SK-N-SH (cell line): ENCODE results near the gene CLEC3A. TPM values are rescaled to one million over a fixed set of nuclear protein-coding genes. Genes with fewer than 3 reads are reported as not detected.

Experiments used
- CTCF ChIA-PET: fragments of 300-600, 350-600 bp; formaldehyde crosslinking; extraction: SDS; loops from one replicate; lab custom pipeline; 2021; lab: Yijun Ruan, JAX
- POLR2A ChIA-PET: fragments of 350-600 bp; sonication (Branson Sonifier 250); formaldehyde crosslinking; extraction: SDS; loops from one replicate; lab custom pipeline; 2020; ENCODE audit warnings: antibody characterized with exemption, inconsistent platforms; lab: Yijun Ruan, JAX
- DNase-seq: peaks from one replicate; pipeline ENCODE4 v3.0.0; 2012
- H2AFZ ChIP-seq: fragments of 200-600 bp; sonication (generic); 2 replicates; pipeline ENCODE4 v1.8.1; 2016; ENCODE audit warnings: antibody characterized with exemption, mild to moderate bottlenecking, low read depth
- H3F3A ChIP-seq: fragments of 200-600 bp; sonication (generic); replicated peaks from 2 replicates; pipeline ENCODE3; 2016; ENCODE audit warnings: antibody characterized with exemption, mild to moderate bottlenecking; ENCODE audit not compliant: insufficient read depth
- H3K27ac ChIP-seq, 2 experiments: fragments of 200-500 bp in 1 of 2; fragments of 200-600 bp in 1 of 2; sonication (Bioruptor generic) in 1 of 2; sonication (generic), shearing (Covaris generic) in 1 of 2; 2 replicates each; pipeline versions ENCODE4 v1.5.1 to v1.6.1; 2014 to 2016; ENCODE audit warnings: low read depth in 2 of 2, inconsistent platforms in 1 of 2, low read length in 1 of 2, mild to moderate bottlenecking in 1 of 2, mixed read lengths in 1 of 2
- H3K27me3 ChIP-seq: fragments of 200-600 bp; sonication (generic), shearing (Covaris generic); 2 replicates; pipeline ENCODE4 v1.6.1; 2016; ENCODE audit warnings: mixed run types; ENCODE audit not compliant: insufficient read depth
- H3K36me3 ChIP-seq, 2 experiments: fragments of 200-500 bp in 1 of 2; fragments of 200-600 bp in 1 of 2; sonication (Bioruptor generic) in 1 of 2; sonication (generic) in 1 of 2; replicated peaks in 1 of 2; 2 replicates each; pipeline versions ENCODE3 to v1.5.1; 2014 to 2016; ENCODE audit warnings: low read length in 1 of 2, mild to moderate bottlenecking in 1 of 2; ENCODE audit not compliant: insufficient read depth in 2 of 2, control insufficient read depth in 1 of 2
- H3K4me1 ChIP-seq, 2 experiments: fragments of 200-500 bp in 1 of 2; fragments of 200-600 bp in 1 of 2; sonication (Bioruptor generic) in 1 of 2; sonication (generic), shearing (Covaris generic) in 1 of 2; 2 replicates each; pipeline versions ENCODE4 v1.5.1 to v1.6.1; 2014 to 2016; ENCODE audit warnings: low read depth in 1 of 2, low read length in 1 of 2, mixed run types in 1 of 2; ENCODE audit not compliant: insufficient read depth in 2 of 2, control insufficient read depth in 1 of 2
- H3K4me2 ChIP-seq: fragments of 200-600 bp; sonication (generic), shearing (Covaris generic); 2 replicates; pipeline ENCODE4 v1.6.1; 2017; ENCODE audit warnings: mixed run types
- H3K4me3 ChIP-seq, 2 experiments: fragments of 200-500 bp in 1 of 2; fragments of 200-600 bp in 1 of 2; sonication (Bioruptor generic) in 1 of 2; sonication (generic), shearing (Covaris generic) in 1 of 2; 2 replicates each; pipeline versions ENCODE4 v1.5.1 to v1.8.1; 2014 to 2016; ENCODE audit warnings: low read depth in 2 of 2, inconsistent platforms in 1 of 2, low read length in 1 of 2, mild to moderate bottlenecking in 1 of 2, mixed read lengths in 1 of 2, moderate library complexity in 1 of 2
- H3K79me2 ChIP-seq: fragments of 200-600 bp; sonication (generic); 2 replicates; pipeline ENCODE4 v1.8.1; 2017; ENCODE audit warnings: mild to moderate bottlenecking; ENCODE audit not compliant: insufficient read depth
- H3K9ac ChIP-seq: fragments of 200-600 bp; sonication (generic); 2 replicates; pipeline ENCODE4 v1.6.1; 2017; ENCODE audit warnings: mixed run types
- H3K9me2 ChIP-seq: fragments of 200-600 bp; sonication (generic); 2 replicates; pipeline ENCODE4 v1.6.1; 2017; ENCODE audit warnings: mixed run types
- H3K9me3 ChIP-seq: fragments of 200-600 bp; sonication (generic); 2 replicates; pipeline ENCODE4 v1.6.1; 2017; ENCODE audit warnings: mixed run types, mild to moderate bottlenecking, moderate library complexity
- H4K20me1 ChIP-seq: fragments of 200-600 bp; sonication (generic); 2 replicates; pipeline ENCODE4 v1.6.1; 2017; ENCODE audit warnings: mild to moderate bottlenecking, mixed run types; ENCODE audit not compliant: insufficient read depth
- EP300 ChIP-seq, 2 experiments: IDR thresholded peaks; 2 replicates each; pipeline versions ENCODE4 v1.4.0 to v1.6.1; 2012; ENCODE audit warnings: borderline replicate concordance in 1 of 2, low read depth in 1 of 2, low read length in 1 of 2
- FOSL2 ChIP-seq: IDR thresholded peaks from 2 replicates; pipeline ENCODE4 v1.4.0; 2012; ENCODE audit warnings: low read depth, mild to moderate bottlenecking, moderate library complexity, borderline replicate concordance
- FOXJ3 ChIP-seq: sonication (generic); formaldehyde crosslinking; IDR thresholded peaks from 2 replicates; pipeline ENCODE4 v1.5.1; 2020; ENCODE audit warnings: mild to moderate bottlenecking, missing genetic modification reagents
- GABPA ChIP-seq: IDR thresholded peaks from 2 replicates; pipeline ENCODE4 v1.4.0; 2012; ENCODE audit warnings: low read depth, mild to moderate bottlenecking
- JUND ChIP-seq: IDR thresholded peaks from 2 replicates; pipeline ENCODE4 v1.4.0; 2012
- MEF2A ChIP-seq: IDR thresholded peaks from 2 replicates; pipeline ENCODE4 v1.4.0; 2012; ENCODE audit warnings: low read depth, borderline replicate concordance
- MXI1 ChIP-seq: IDR thresholded peaks from 2 replicates; pipeline ENCODE4 v1.6.1; 2012; ENCODE audit warnings: mild to moderate bottlenecking, low read depth, low read length, improper control_type of control experiment
- PBX3 ChIP-seq: IDR thresholded peaks from 2 replicates; pipeline ENCODE4; 2012
- POLR2AphosphoS5 ChIP-seq: IDR thresholded peaks from 2 replicates; pipeline ENCODE4 v1.6.1; 2012; ENCODE audit warnings: low read depth, low read length
- RAD21 ChIP-seq: IDR thresholded peaks from 2 replicates; pipeline ENCODE4 v1.6.1; 2012; ENCODE audit warnings: mild to moderate bottlenecking, low read length
- RCOR1 ChIP-seq: fragments of 150-350 bp; IDR thresholded peaks from 2 replicates; pipeline ENCODE4 v1.6.1; 2017; ENCODE audit warnings: antibody characterized with exemption, low read length
- RFX5 ChIP-seq: IDR thresholded peaks from 2 replicates; pipeline ENCODE4 v1.6.1; 2012; ENCODE audit warnings: mild to moderate bottlenecking, improper control_type of control experiment, low read length
- RXRA ChIP-seq: IDR thresholded peaks from 2 replicates; pipeline ENCODE4 v1.4.0; 2012; ENCODE audit warnings: low read depth, mild to moderate bottlenecking, borderline replicate concordance
- SIN3A ChIP-seq: IDR thresholded peaks from 2 replicates; pipeline ENCODE4 v1.6.1; 2012; ENCODE audit warnings: low read depth, mild to moderate bottlenecking, low read length, moderate library complexity, borderline replicate concordance
- TCF12 ChIP-seq: IDR thresholded peaks from 2 replicates; pipeline ENCODE4 v1.4.0; 2012
- TEAD4 ChIP-seq: IDR thresholded peaks from 2 replicates; pipeline ENCODE4 v1.4.0; 2012; ENCODE audit warnings: mild to moderate bottlenecking, borderline replicate concordance; ENCODE audit not compliant: insufficient read depth
- USF2 ChIP-seq: fragments of 150-350 bp; IDR thresholded peaks from 2 replicates; pipeline ENCODE4 v1.6.1; 2017; ENCODE audit warnings: antibody characterized with exemption, low read length, low read depth, borderline replicate concordance
- YY1 ChIP-seq: IDR thresholded peaks from 2 replicates; pipeline ENCODE4 v1.4.0; 2012; ENCODE audit warnings: low read depth, mild to moderate bottlenecking
- WGBS: methylation state at CpG from one replicate; pipeline ENCODE4 v1.1.6; 2017; ENCODE audit warnings: low lambda C conversion rate; 5-methylcytosine and 5-hydroxymethylcytosine counted together
- polyA plus RNA-seq, 3 experiments: library from polyadenylated mRNA; depleted of rRNA; stranded (reverse); fragments of >200 nt; gene quantifications; 2 replicates each; pipeline ENCODE4 v1.2.3, GENCODE V29; 2012
- TF ChIP-seq, protein P1 (sequence below): IDR thresholded peaks from 2 replicates; pipeline ENCODE4 v1.4.0; 2012; ENCODE audit warnings: low read depth, borderline replicate concordance
- TF ChIP-seq, protein P2 (sequence below): IDR thresholded peaks from 2 replicates; pipeline ENCODE4 v1.6.1; 2012; ENCODE audit warnings: mild to moderate bottlenecking, low read depth, low read length, moderate library complexity
- TF ChIP-seq, protein P3 (sequence below): IDR thresholded peaks from 2 replicates; pipeline ENCODE4 v1.4.0; 2012; ENCODE audit warnings: low read depth, borderline replicate concordance

The CLEC3A gene
- polyA plus RNA-seq, 1 of the 3 experiments (the other 2 are of a cell fraction), result 0.03 TPM

- Histone ChIP-seq H3K9ac (no peak overlapping the region), H4K20me1 (no peaks in the 10 kb centered on the region), H3K79me2 (no peaks in the 10 kb centered on the region), H3K4me1 (peaks cover 0 to 2% of the 10 kb centered on the region in 2 experiments; a peak in 1 of 4 replicates), H3K9me3 (no peaks in the 10 kb centered on the region), H2AFZ (no peak overlapping the region), H3K4me2 (no peak overlapping the region)
- no peak for DNase-seq
- WGBS, result 88% methylated on average over 2 of the region's 2 CpGs
- TF ChIP-seq SIN3A (no peak), TEAD4 (no peak), YY1 (no peak), FOSL2 (no peak), RAD21 (no peak), PBX3 (no peak), RXRA (no peak), EP300 (IDR thresholded peaks at IDR 0.05; ENCODE audit: borderline replicate concordance in 1 of 2, low read depth in 1 of 2, low read length in 1 of 2) (no peak), FOXJ3 (CRISPR knock-in tag) (no peak), MXI1 (no peak), MEF2A (no peak)
- TF ChIP-seq, all 33 proteins: peak for 0
- ChIA-PET CTCF (interaction anchor here (1.8 kb wide), 1 partner anchor 15 kb away, joined by 5 read pairs; no protein-coding TSS in a partner anchor), POLR2A (no interaction called here)
- H3K27me3 ChIP-seq, result no peaks in the 10 kb centered on the region
- H3K27ac ChIP-seq, result no peak overlapping the region
- no peaks in the 10 kb centered on the region for H3K9me2 ChIP-seq
- H3K36me3 ChIP-seq, result no peaks in the 10 kb centered on the region
- H3K4me3 ChIP-seq, result no peak overlapping the region
- H3F3A ChIP-seq, result no peaks in the 10 kb centered on the region
Measured at GRCh38 chr16:77987810-77988209, 34.5 kb upstream of the CLEC3A start.

GRCh38 chr16:77989846-77990245, 32.5 kb upstream of the CLEC3A start:
- POLR2A ChIA-PET, result no interaction called here
- H3K36me3 ChIP-seq, result no peaks in the 10 kb centered on the region
- no peaks in the 10 kb centered on the region for H4K20me1 ChIP-seq
- H3K27ac ChIP-seq, result no peak overlapping the region
- no peaks in the 10 kb centered on the region for H3K27me3 ChIP-seq
- H3K4me2 ChIP-seq, result no peak overlapping the region
- H3K9me2 ChIP-seq, result no peaks in the 10 kb centered on the region
- no peaks in the 10 kb centered on the region for H3F3A ChIP-seq
- H3K9me3 ChIP-seq, result no peaks in the 10 kb centered on the region
- 49% methylated on average over 4 of the region's 4 CpGs for whole genome bisulfite sequencing
- no peak overlapping the region for H2AFZ ChIP-seq
- no peaks in the 10 kb centered on the region for H3K79me2 ChIP-seq
- H3K4me1 ChIP-seq, result peaks cover 0 to 2% of the 10 kb centered on the region in 2 experiments; a peak in 1 of 4 replicates
- CTCF ChIA-PET, result interaction anchor here (2.0 kb wide), 1 partner anchor 753 kb away, joined by 9 read pairs; no protein-coding TSS in a partner anchor
- no peak overlapping the region for H3K4me3 ChIP-seq
- H3K9ac ChIP-seq, result no peak overlapping the region
- DNase-seq, result no peak
- TF ChIP-seq JUND, result no peak
- no peak for TF ChIP-seq RFX5
- TF ChIP-seq, protein P1, sequence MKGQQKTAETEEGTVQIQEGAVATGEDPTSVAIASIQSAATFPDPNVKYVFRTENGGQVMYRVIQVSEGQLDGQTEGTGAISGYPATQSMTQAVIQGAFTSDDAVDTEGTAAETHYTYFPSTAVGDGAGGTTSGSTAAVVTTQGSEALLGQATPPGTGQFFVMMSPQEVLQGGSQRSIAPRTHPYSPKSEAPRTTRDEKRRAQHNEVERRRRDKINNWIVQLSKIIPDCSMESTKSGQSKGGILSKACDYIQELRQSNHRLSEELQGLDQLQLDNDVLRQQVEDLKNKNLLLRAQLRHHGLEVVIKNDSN, result no peak
- TF ChIP-seq, protein P2, sequence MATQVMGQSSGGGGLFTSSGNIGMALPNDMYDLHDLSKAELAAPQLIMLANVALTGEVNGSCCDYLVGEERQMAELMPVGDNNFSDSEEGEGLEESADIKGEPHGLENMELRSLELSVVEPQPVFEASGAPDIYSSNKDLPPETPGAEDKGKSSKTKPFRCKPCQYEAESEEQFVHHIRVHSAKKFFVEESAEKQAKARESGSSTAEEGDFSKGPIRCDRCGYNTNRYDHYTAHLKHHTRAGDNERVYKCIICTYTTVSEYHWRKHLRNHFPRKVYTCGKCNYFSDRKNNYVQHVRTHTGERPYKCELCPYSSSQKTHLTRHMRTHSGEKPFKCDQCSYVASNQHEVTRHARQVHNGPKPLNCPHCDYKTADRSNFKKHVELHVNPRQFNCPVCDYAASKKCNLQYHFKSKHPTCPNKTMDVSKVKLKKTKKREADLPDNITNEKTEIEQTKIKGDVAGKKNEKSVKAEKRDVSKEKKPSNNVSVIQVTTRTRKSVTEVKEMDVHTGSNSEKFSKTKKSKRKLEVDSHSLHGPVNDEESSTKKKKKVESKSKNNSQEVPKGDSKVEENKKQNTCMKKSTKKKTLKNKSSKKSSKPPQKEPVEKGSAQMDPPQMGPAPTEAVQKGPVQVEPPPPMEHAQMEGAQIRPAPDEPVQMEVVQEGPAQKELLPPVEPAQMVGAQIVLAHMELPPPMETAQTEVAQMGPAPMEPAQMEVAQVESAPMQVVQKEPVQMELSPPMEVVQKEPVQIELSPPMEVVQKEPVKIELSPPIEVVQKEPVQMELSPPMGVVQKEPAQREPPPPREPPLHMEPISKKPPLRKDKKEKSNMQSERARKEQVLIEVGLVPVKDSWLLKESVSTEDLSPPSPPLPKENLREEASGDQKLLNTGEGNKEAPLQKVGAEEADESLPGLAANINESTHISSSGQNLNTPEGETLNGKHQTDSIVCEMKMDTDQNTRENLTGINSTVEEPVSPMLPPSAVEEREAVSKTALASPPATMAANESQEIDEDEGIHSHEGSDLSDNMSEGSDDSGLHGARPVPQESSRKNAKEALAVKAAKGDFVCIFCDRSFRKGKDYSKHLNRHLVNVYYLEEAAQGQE, result no peak
- no peak for TF ChIP-seq EP300 (IDR thresholded peaks at IDR 0.05; ENCODE audit: borderline replicate concordance in 1 of 2, low read depth in 1 of 2, low read length in 1 of 2)
- no peak for TF ChIP-seq USF2
- no peak for TF ChIP-seq TCF12
- no peak for TF ChIP-seq YY1
- TF ChIP-seq, protein P3, sequence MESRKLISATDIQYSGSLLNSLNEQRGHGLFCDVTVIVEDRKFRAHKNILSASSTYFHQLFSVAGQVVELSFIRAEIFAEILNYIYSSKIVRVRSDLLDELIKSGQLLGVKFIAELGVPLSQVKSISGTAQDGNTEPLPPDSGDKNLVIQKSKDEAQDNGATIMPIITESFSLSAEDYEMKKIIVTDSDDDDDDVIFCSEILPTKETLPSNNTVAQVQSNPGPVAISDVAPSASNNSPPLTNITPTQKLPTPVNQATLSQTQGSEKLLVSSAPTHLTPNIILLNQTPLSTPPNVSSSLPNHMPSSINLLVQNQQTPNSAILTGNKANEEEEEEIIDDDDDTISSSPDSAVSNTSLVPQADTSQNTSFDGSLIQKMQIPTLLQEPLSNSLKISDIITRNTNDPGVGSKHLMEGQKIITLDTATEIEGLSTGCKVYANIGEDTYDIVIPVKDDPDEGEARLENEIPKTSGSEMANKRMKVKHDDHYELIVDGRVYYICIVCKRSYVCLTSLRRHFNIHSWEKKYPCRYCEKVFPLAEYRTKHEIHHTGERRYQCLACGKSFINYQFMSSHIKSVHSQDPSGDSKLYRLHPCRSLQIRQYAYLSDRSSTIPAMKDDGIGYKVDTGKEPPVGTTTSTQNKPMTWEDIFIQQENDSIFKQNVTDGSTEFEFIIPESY, result no peak
- no peak for TF ChIP-seq RCOR1
- TF ChIP-seq POLR2AphosphoS5, result no peak
- no peak for TF ChIP-seq RAD21
- no peak for TF ChIP-seq GABPA
